Transverse colon (tissue), 4 donors: ENCODE results near the gene KMT2E. TPM values are rescaled to one million over a fixed set of nuclear protein-coding genes. Genes with fewer than 3 reads are reported as not detected.

ENCODE experiments used
- DNase-seq: peaks from one replicate; pipeline ENCODE4 v3.0.0-alpha.2; 2019
- H3K27ac ChIP-seq, 4 donors: fragments of 200-600 bp; sonication (generic); 2 replicates each; pipeline ENCODE4 v1.5.1; 2016 to 2018; ENCODE audit warnings: inconsistent platforms in 4 of 4
- H3K27me3 ChIP-seq: fragments of 200-600 bp; sonication (generic); 2 replicates; pipeline ENCODE4 v1.5.1; 2017; ENCODE audit warnings: inconsistent platforms
- H3K36me3 ChIP-seq, 4 donors: fragments of 200-600 bp; sonication (generic); 2 replicates each; pipeline ENCODE4 v1.5.1; 2017 to 2019; ENCODE audit warnings: inconsistent platforms in 4 of 4
- H3K4me1 ChIP-seq, 4 donors: fragments of 200-600 bp; sonication (generic); 2 replicates each; pipeline ENCODE4 v1.5.1; 2017 to 2020; ENCODE audit warnings: inconsistent platforms in 4 of 4
- H3K4me3 ChIP-seq, 4 donors: fragments of 200-600 bp; sonication (generic); 1 replicate in 1 of 4; 2 replicates in 3 of 4; pipeline versions ENCODE4 v1.5.1 to v1.6.1; 2017 to 2019; ENCODE audit warnings: inconsistent platforms in 4 of 4
- H3K9me3 ChIP-seq, 2 donors: fragments of 200-600 bp; sonication (generic); 2 replicates each; pipeline ENCODE4 v1.5.1; 2017 to 2019; ENCODE audit warnings: inconsistent platforms in 2 of 2
- CTCF ChIP-seq, 5 experiments: fragments of 200-600 bp in 3 of 5; fragments of 450-650 bp in 2 of 5; sonication (generic) in 3 of 5; IDR thresholded peaks; 1 replicate in 2 of 5; 2 replicates in 3 of 5; pipeline ENCODE4 v1.5.1; 2016 to 2017; ENCODE audit warnings: antibody characterized with exemption in 5 of 5, inconsistent platforms in 3 of 5, mild to moderate bottlenecking in 2 of 5, moderate library complexity in 1 of 5
- EP300 ChIP-seq: sonication (generic); formaldehyde crosslinking; IDR thresholded peaks from one replicate; pipeline ENCODE4 v1.6.1; 2017; ENCODE audit warnings: antibody characterized with exemption, low read depth
- POLR2A ChIP-seq: fragments of 450-650 bp; IDR thresholded peaks from one replicate; pipeline ENCODE4 v1.6.1; 2016; ENCODE audit warnings: antibody characterized with exemption, mild to moderate bottlenecking, moderate library complexity
- POLR2AphosphoS5 ChIP-seq, 3 donors: sonication (generic); formaldehyde crosslinking; IDR thresholded peaks; one replicate each; pipeline ENCODE4 v1.6.1; 2016; ENCODE audit warnings: antibody characterized with exemption in 3 of 3
- WGBS, 2 donors: methylation state at CpG; one replicate each; pipeline ENCODE4 v1.1.5; 2018; ENCODE audit warnings: low coverage in 1 of 2; 5-methylcytosine and 5-hydroxymethylcytosine counted together
- in situ Hi-C, 4 donors: fragments of 200-750 bp; cut with MboI; loops; one replicate each; pipeline versions ENCODE4 v1.15.0 to v1.15.1; 2017; ENCODE audit warnings: low sequenced_read_pairs in 3 of 4, low pct_ligation_motif_present in 1 of 4, low pct_unique_long_range_greater_than_20kb in 1 of 4
- intact Hi-C: fragments of 100-400 bp; cut with DNase I; formaldehyde crosslinking; loops from one replicate; pipeline ENCODE4 v1.15.1; 2023; ENCODE audit warnings: low total_unique reads
- total RNA-seq, 4 donors: library from RNA; depleted of rRNA; stranded (reverse); fragments of >200 nt; gene quantifications; one replicate each; pipeline ENCODE4 v1.1.0, GENCODE V29; 2016

The KMT2E gene
- total RNA-seq, 4 donors from 2014 or later, result 86.8 to 362 (median 178) TPM

DNA sequence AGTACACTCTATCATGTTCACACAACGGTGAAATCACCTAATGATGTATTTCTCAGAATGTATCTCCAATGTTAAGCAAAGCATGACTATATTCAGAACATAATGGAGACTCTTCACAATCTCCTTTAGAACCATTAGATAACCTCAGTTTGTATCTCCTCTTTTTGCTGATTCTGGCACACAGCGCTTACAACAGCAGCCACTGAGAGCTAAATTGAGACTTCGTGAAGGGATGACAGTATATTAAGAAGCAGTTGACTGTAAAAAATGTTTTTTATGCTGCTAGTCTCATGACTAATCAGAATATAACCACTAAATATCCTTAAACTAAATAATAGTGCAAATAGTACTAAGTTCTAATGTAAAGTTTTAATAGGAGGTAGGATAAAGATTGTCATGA, 46.9 kb downstream of the KMT2E start:
- Histone ChIP-seq H3K27ac (no peak overlapping the region), H3K4me3 (no peak overlapping the region), H3K4me1 (peaks cover 0 to 31% (median 2%) of the 10 kb centered on the region in 4 donors), H3K36me3 (peaks cover 0 to 29% (median 3%) of the 10 kb centered on the region in 4 donors), H3K9me3 (no peaks in the 10 kb centered on the region), H3K27me3 (no peaks in the 10 kb centered on the region)
- in situ Hi-C loops, result no loop called here
- WGBS, 2 donors, result 85 to 88% methylated on average over 2 to 3 of the region's 3 CpGs
- no peak for DNase-seq
- TF ChIP-seq POLR2A (no peak), CTCF (IDR thresholded peaks at IDR 0.05) (no peak), EP300 (no peak), POLR2AphosphoS5 (IDR thresholded peaks at IDR 0.05) (no peak)
- intact Hi-C loops, result no loop called here

DNA sequence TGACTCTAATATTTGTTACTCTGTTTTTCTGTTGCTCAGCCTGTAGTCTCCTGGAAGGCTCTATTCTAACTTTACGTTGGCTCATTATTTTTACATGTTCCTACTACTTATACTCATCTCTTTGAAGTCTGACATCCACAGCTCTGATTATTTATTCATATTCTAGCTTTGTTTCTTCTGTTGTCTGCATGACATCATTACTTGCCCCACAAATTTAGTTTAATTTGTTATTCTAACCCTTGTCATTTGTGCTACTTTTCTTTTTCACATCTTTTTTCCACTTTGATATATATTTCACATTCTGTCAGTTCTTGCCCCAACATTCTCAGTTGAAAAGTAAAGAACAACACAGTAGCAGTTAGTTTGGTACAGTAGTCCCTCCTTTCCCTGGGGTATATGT, 51.1 kb downstream of the KMT2E start:
- WGBS, 2 donors, result 84 to 100% methylated on average over 1 of the region's 1 CpG
- in situ Hi-C loops, result no loop called here

GRCh38 chr7:105067691-105068090, 53.7 kb downstream of the KMT2E start:
- Histone ChIP-seq H3K27me3 (no peaks in the 10 kb centered on the region), H3K4me3 (no peak overlapping the region), H3K9me3 (no peaks in the 10 kb centered on the region), H3K27ac (no peak overlapping the region), H3K36me3 (peaks cover 0 to 64% (median 22%) of the 10 kb centered on the region in 4 donors), H3K4me1 (peaks cover 0 to 2% (median 0%) of the 10 kb centered on the region in 4 donors)
- TF ChIP-seq POLR2A (no peak), CTCF (IDR thresholded peaks at IDR 0.05) (no peak), EP300 (no peak), POLR2AphosphoS5 (IDR thresholded peaks at IDR 0.05) (no peak)
- in situ Hi-C loops (no loop called here), intact Hi-C loops (no loop called here)
- no peak for DNase-seq
- 98 to 100% methylated on average over 1 to 5 of the region's 5 CpGs for WGBS, 2 donors

More for the DNA sequence above, 51.1 kb downstream of the KMT2E start:
- H3K27me3 ChIP-seq, result no peaks in the 10 kb centered on the region
- no peaks in the 10 kb centered on the region for H3K9me3 ChIP-seq
- peaks cover 0 to 50% (median 17%) of the 10 kb centered on the region in 4 donors for H3K36me3 ChIP-seq
- DNase-seq, result no peak
- no peak overlapping the region for H3K27ac ChIP-seq
- H3K4me3 ChIP-seq, result no peak overlapping the region
- no peak for TF ChIP-seq POLR2A
- no peak for TF ChIP-seq EP300
- no peak for TF ChIP-seq CTCF (IDR thresholded peaks at IDR 0.05)
- TF ChIP-seq POLR2AphosphoS5 (IDR thresholded peaks at IDR 0.05), result no peak
- intact Hi-C loops, result no loop called here
- H3K4me1 ChIP-seq, result peaks cover 0 to 5% (median 1%) of the 10 kb centered on the region in 4 donors

- Histone ChIP-seq H3K4me3 (no peak overlapping the region), H3K9me3 (no peaks in the 10 kb centered on the region), H3K27ac (no peak overlapping the region), H3K36me3 (peaks cover 0 to 68% (median 26%) of the 10 kb centered on the region in 4 donors), H3K4me1 (peaks cover 0 to 2% (median 0%) of the 10 kb centered on the region in 4 donors), H3K27me3 (no peaks in the 10 kb centered on the region)
- no peak for DNase-seq
- WGBS, 2 donors, result 88 to 100% methylated on average over 1 of the region's 1 CpG
- intact Hi-C loops (no loop called here), in situ Hi-C loops (no loop called here)
- TF ChIP-seq EP300 (no peak), POLR2A (no peak), POLR2AphosphoS5 (IDR thresholded peaks at IDR 0.05) (no peak), CTCF (IDR thresholded peaks at IDR 0.05) (no peak)
These were observed 54.9 kb downstream of the KMT2E start for GRCh38 chr7:105068886-105069285.
